Neutrophil (primary cell): ENCODE results near the gene MAN2B1.
"Not testable (repeated sequence)": the region's sequence is repeated elsewhere in the genome, so short reads cannot be mapped to it uniquely, and the experiment has no call there.

ENCODE experiments used
- H3K27ac ChIP-seq: fragments of 200-600 bp; sonication (generic); 2 replicates; pipeline ENCODE4 v1.5.1; 2016; ENCODE audit warnings: mild to moderate bottlenecking, moderate library complexity
- H3K27me3 ChIP-seq: fragments of 200-600 bp; sonication (generic); 2 replicates; pipeline ENCODE4 v1.6.0; 2016; ENCODE audit warnings: mild to moderate bottlenecking
- H3K36me3 ChIP-seq: fragments of 200-600 bp; sonication (generic); 2 replicates; pipeline ENCODE4 v1.5.1; 2017
- H3K4me1 ChIP-seq, 2 experiments: fragments of 200-600 bp in 1 of 2; sonication (generic) in 1 of 2; 1 replicate in 1 of 2; 2 replicates in 1 of 2; pipeline versions ENCODE4 v1.5.1 to v1.6.1; 2013 to 2016; ENCODE audit warnings: low read depth in 1 of 2, low read length in 1 of 2, mild to moderate bottlenecking in 1 of 2, moderate library complexity in 1 of 2; ENCODE audit not compliant: control insufficient read depth in 1 of 2, insufficient read depth in 1 of 2
- H3K4me3 ChIP-seq, 2 experiments: fragments of 200-600 bp in 1 of 2; sonication (generic) in 1 of 2; 1 replicate in 1 of 2; 2 replicates in 1 of 2; pipeline ENCODE4 v1.5.1; 2013 to 2016; ENCODE audit warnings: low read depth in 1 of 2, low read length in 1 of 2, mild to moderate bottlenecking in 1 of 2, moderate library complexity in 1 of 2
- H3K9me3 ChIP-seq: fragments of 200-600 bp; sonication (generic); 2 replicates; pipeline ENCODE4 v1.5.1; 2016
- TF ChIP-seq, protein P1 (sequence below): fragments of 200-600 bp; sonication (generic); IDR thresholded peaks from 2 replicates; pipeline ENCODE4 v1.5.1; 2016; ENCODE audit warnings: antibody characterized with exemption

Gene MAN2B1

GRCh38 chr19:12689012-12689411 lies 22.5 kb upstream of the MAN2B1 start:
- Histone ChIP-seq H3K4me1 (peaks cover 7 to 8% of the 10 kb centered on the region in 2 experiments), H3K36me3 (no peaks in the 10 kb centered on the region), H3K4me3 (no peak overlapping the region), H3K9me3 (no peaks in the 10 kb centered on the region), H3K27me3 (no peaks in the 10 kb centered on the region), H3K27ac (no peak overlapping the region)
- TF ChIP-seq, protein P1, sequence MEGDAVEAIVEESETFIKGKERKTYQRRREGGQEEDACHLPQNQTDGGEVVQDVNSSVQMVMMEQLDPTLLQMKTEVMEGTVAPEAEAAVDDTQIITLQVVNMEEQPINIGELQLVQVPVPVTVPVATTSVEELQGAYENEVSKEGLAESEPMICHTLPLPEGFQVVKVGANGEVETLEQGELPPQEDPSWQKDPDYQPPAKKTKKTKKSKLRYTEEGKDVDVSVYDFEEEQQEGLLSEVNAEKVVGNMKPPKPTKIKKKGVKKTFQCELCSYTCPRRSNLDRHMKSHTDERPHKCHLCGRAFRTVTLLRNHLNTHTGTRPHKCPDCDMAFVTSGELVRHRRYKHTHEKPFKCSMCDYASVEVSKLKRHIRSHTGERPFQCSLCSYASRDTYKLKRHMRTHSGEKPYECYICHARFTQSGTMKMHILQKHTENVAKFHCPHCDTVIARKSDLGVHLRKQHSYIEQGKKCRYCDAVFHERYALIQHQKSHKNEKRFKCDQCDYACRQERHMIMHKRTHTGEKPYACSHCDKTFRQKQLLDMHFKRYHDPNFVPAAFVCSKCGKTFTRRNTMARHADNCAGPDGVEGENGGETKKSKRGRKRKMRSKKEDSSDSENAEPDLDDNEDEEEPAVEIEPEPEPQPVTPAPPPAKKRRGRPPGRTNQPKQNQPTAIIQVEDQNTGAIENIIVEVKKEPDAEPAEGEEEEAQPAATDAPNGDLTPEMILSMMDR = no peak

DNA sequence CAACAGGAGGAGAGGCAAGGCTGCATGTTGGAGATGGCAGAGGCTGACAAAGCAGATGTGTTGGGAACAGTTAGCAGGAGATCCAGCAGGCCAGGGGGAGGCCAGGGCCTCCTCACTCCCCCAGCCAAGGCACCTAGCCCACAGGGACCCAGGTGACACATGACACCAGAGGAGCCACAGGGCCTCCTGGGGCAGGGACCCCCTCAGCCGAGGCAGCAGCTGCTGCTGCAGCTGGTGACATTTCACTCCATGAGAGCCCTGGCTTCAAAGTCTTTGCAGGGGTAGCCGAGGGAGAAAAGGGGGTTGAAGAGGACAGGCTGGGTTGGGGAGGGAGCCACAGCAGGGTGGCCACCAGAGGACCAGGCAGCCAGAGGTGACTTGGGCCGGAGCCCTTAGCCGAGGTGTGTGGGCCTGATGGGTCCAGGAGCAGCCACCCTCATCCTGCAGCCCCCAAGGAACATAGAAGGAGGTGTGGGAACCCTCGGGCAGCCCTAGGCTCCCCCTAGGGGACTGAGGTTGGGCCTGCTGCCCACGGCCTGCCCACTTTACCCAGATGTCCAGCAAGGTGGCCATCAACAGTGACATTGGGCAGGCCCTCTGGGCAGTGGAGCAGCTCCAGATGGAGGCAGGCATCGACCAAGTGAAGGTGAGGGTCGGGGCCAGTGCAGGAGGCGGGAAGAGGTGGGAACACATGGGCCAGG lies 21.1 kb upstream of the MAN2B1 start, which contains the start of gene GNG14:
Gene GNG14, plus strand, starts transcription at position 503 of the 701 bp plus-strand sequence. Its CDS starts 51 bp downstream, at position 554.
- H3K9me3 ChIP-seq = no peaks in the 10 kb centered on the region
- no peak within 1 kb of the TSS for H3K27ac ChIP-seq
- no peak within 1 kb of the TSS for H3K4me3 ChIP-seq
- TF ChIP-seq, protein P1 = no peak
- no peaks in the 10 kb centered on the region for H3K36me3 ChIP-seq
- peaks cover 7 to 8% of the 10 kb centered on the region in 2 experiments for H3K4me1 ChIP-seq
- H3K27me3 ChIP-seq = no peaks in the 10 kb centered on the region

DNA sequence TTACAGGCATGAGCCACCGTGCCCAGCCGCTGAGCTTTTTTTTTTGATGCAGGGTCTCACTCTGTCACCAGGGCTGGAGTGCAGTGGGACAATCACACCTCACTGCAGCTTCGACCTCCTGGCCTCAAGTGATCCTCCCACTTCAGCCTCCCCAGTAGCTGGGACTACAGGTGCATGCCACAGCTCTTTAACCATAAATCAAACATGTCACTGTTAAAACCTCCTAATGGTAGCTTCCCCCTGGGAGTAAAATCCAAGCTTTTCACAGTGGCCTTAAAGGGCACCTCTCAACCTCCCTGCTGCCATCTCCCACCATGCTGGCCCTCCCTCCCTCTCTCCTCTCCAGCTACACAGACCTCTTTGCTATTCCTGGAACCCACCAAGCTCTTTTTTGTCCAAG lies 19.3 kb upstream of the MAN2B1 start:
- Histone ChIP-seq H3K9me3 (no peaks in the 10 kb centered on the region), H3K36me3 (no peaks in the 10 kb centered on the region), H3K4me3 (no peak overlapping the region), H3K4me1 (peaks cover 13 to 16% of the 10 kb centered on the region in 2 experiments), H3K27me3 (no peaks in the 10 kb centered on the region), H3K27ac (no peak overlapping the region)
- TF ChIP-seq, protein P1 = no peak

- Histone ChIP-seq H3K9me3 (no peaks in the 10 kb centered on the region), H3K36me3 (peaks cover 28% of the 10 kb centered on the region), H3K27me3 (no peaks in the 10 kb centered on the region), H3K27ac (peak within 1 kb of the TSS; percentile 94), H3K4me3 (peak within 1 kb of the TSS; percentile 96 to 98), H3K4me1 (peaks cover 7 to 14% of the 10 kb centered on the region in 2 experiments)
- TF ChIP-seq, protein P1 = no peak
These were observed 14.8 kb upstream of the MAN2B1 start, which contains the start of gene DHPS for GRCh38 chr19:12681074-12681987. Gene DHPS (minus strand): TSS chr19:12681880. CDS start chr19:12681766, 114 bp downstream.

DNA sequence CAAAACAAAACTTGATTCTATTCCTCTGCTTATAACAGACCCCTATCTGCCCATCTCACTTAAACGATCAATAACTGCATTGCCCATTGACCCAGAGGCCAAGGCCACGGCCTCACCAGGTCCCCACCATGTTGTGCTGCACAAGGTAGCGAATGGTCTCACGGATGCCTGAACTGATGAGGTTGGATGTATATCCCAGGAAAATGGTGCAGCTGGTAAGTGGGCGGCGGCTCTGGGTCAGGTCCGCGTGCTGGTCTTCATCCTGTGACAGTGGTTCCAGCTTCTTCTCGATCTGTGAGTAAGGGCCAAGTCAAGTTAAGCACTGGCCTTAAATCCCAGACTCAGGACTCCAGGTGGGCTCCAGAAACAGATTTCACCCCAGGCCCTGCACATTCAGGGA lies 13.5 kb upstream of the MAN2B1 start:
- no peak overlapping the region for H3K27ac ChIP-seq
- peaks cover 7 to 14% of the 10 kb centered on the region in 2 experiments for H3K4me1 ChIP-seq
- H3K9me3 ChIP-seq = no peaks in the 10 kb centered on the region
- TF ChIP-seq, protein P1 = no peak
- no peaks in the 10 kb centered on the region for H3K27me3 ChIP-seq
- H3K4me3 ChIP-seq = no peak overlapping the region
- H3K36me3 ChIP-seq = peaks cover 41% of the 10 kb centered on the region

- Histone ChIP-seq H3K36me3 (peaks cover 55% of the 10 kb centered on the region), H3K4me1 (peaks cover 7 to 14% of the 10 kb centered on the region in 2 experiments)
- not testable (repeated sequence) for H3K9me3 ChIP-seq, H3K4me3 ChIP-seq, H3K27me3 ChIP-seq, H3K27ac ChIP-seq
These were observed 11.5 kb upstream of the MAN2B1 start for GRCh38 chr19:12678039-12678438.
